ENCODE data around the gene PAPSS2. TPM values are rescaled to one million over a fixed set of nuclear protein-coding genes. Genes with fewer than 3 reads are reported as not detected.
"Not testable (repeated sequence)": the region's sequence is repeated elsewhere in the genome, so short reads cannot be mapped to it uniquely, and the experiment has no call there.

The PAPSS2 gene
- total and polyA plus RNA-seq, 2 experiments from 2014 or later, result 2.4 to 6.4 TPM

DNA sequence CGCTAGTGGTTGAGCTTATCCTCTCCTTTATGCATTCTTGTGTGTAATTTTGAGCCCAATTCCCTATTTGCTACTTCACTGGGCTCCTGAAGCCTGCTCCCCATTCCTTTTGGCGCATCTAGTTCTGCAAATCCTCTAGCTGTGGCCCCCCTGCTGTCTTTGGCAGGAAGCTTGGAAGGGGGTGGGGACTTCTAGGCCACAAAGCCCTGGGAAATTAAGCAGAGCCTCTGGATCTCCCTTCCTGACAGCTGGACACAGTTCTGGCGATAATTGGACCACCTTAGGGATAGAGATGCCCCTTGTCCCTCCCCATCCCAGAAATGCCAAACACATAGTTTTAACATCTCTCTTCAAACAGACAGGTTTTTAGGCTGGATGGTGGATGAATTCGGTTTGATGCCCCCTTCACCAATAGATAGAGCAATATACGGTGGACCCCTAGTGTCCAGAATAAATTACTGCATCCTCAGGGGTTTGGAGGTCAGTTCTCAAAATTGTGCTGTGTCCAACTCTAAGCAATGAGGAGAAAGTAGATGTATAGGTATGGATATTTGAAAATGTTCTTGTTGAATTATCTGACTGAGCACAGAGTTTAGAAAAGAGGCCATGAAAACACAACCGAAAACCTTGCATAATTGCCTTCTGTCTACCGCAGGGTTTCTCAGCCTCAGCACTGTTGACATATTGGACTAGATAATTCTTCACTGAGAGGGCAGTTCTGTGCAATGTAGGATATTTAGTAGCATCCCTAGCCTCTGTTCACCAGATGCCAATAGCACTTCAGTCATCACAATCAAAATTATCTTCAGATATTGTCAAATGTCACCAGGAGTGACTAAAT lies 75.5 kb downstream of the PAPSS2 start:
- peaks cover 5% of the 10 kb centered on the region for H3K4me1 ChIP-seq (ENCODE audit: low read depth)
- no peaks in the 10 kb centered on the region for H3K36me3 ChIP-seq
- H3K4me3 ChIP-seq, result no peak overlapping the region
- peak; percentile 77 for TF ChIP-seq CTCF (IDR thresholded peaks at IDR 0.05; ENCODE audit: low read depth, low read length)
- H3K9me3 ChIP-seq (ENCODE audit: low read depth), result no peaks in the 10 kb centered on the region
- peak; percentile 59 to 69 for DNase-seq (ENCODE audit: low read depth in 1 of 2, low spot score in 1 of 2)
- H3K27ac ChIP-seq, result no peak overlapping the region
- no peaks in the 10 kb centered on the region for H3K27me3 ChIP-seq

- not testable (repeated sequence) for H3K4me1 ChIP-seq (ENCODE audit: low read depth); H3K4me3 ChIP-seq; H3K36me3 ChIP-seq; H3K9me3 ChIP-seq (ENCODE audit: low read depth); DNase-seq (ENCODE audit: low read depth in 1 of 2, low spot score in 1 of 2); H3K27me3 ChIP-seq; H3K27ac ChIP-seq
Measured at GRCh38 chr10:87738253-87738652, 78.6 kb downstream of the PAPSS2 start.

DNA sequence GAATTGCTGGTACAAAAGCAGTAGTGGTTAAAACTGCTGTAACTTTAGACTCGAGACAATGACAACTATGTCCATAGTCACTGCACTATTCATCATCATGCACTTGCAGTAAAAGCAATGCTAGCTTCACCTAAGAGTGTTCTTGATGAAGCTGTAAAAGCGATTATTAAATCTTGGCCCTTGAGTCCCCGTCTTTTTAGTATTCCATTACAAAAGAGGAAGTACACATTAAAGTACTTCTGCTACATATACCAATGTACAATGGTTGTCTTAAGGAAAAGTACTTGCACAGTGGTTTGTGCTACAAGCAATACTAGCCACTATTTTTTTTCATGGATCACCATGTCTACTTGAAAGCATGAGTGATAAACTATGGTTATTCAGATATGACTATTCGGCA lies 80.0 kb downstream of the PAPSS2 start:
- Histone ChIP-seq H3K27me3 (no peaks in the 10 kb centered on the region), H3K4me1 (ENCODE audit: low read depth) (peaks cover 5% of the 10 kb centered on the region), H3K27ac (no peak overlapping the region), H3K4me3 (no peak overlapping the region), H3K36me3 (no peaks in the 10 kb centered on the region), H3K9me3 (ENCODE audit: low read depth) (no peaks in the 10 kb centered on the region)
- no peak for TF ChIP-seq CTCF (IDR thresholded peaks at IDR 0.05; ENCODE audit: low read depth, low read length)
- no peak for DNase-seq (ENCODE audit: low read depth in 1 of 2, low spot score in 1 of 2)

GRCh38 chr10:87740254-87740655 lies 80.6 kb downstream of the PAPSS2 start:
- H3K4me3 ChIP-seq, result no peak overlapping the region
- no peaks in the 10 kb centered on the region for H3K9me3 ChIP-seq (ENCODE audit: low read depth)
- H3K4me1 ChIP-seq (ENCODE audit: low read depth), result no peaks in the 10 kb centered on the region
- no peak overlapping the region for H3K27ac ChIP-seq
- no peaks in the 10 kb centered on the region for H3K36me3 ChIP-seq
- peak in 1 of 2 donors; percentile 86 for DNase-seq (ENCODE audit: low read depth in 1 of 2, low spot score in 1 of 2)
- TF ChIP-seq CTCF (IDR thresholded peaks at IDR 0.05; ENCODE audit: low read depth, low read length), result no peak
- H3K27me3 ChIP-seq, result no peaks in the 10 kb centered on the region

GRCh38 chr10:87742992-87743610 lies 83.4 kb downstream of the PAPSS2 start:
- not testable (repeated sequence) for H3K4me1 ChIP-seq (ENCODE audit: low read depth); H3K9me3 ChIP-seq (ENCODE audit: low read depth); H3K27me3 ChIP-seq; H3K36me3 ChIP-seq; DNase-seq (ENCODE audit: low read depth in 1 of 2, low spot score in 1 of 2); H3K4me3 ChIP-seq; H3K27ac ChIP-seq

DNA sequence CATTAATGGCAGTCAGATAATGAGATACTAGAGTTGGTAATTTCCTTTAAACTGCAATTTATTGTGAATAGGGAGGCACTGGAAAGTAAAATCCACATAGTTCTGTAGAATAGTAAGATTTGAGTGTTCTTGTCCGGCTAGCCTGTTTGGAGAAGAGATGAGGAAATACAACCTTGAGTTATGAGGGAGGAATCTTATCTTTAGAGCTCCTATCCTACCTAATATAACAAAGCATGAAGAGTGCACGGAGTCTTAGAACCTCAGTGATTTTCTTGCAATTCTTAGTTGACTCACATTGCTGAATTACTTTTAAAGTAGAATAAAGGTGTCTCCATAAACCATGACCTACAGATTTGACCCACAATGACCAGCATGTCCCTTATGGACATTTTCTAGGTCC lies 84.9 kb downstream of the PAPSS2 start:
- H3K27me3 ChIP-seq, result no peaks in the 10 kb centered on the region
- H3K4me3 ChIP-seq, result no peak overlapping the region
- H3K36me3 ChIP-seq, result no peaks in the 10 kb centered on the region
- no peak for DNase-seq (ENCODE audit: low read depth in 1 of 2, low spot score in 1 of 2)
- no peaks in the 10 kb centered on the region for H3K9me3 ChIP-seq (ENCODE audit: low read depth)
- no peak for TF ChIP-seq CTCF (IDR thresholded peaks at IDR 0.05; ENCODE audit: low read depth, low read length)
- H3K4me1 ChIP-seq (ENCODE audit: low read depth), result no peaks in the 10 kb centered on the region
- H3K27ac ChIP-seq, result no peak overlapping the region

Measured in cardiac muscle cell (in vitro differentiated cells and primary cell).